ENCODE results near the gene AOC1.
A peak's percentile ranks its signal among the peaks of the same experiment; 100 is the strongest.

The AOC1 gene

DNA sequence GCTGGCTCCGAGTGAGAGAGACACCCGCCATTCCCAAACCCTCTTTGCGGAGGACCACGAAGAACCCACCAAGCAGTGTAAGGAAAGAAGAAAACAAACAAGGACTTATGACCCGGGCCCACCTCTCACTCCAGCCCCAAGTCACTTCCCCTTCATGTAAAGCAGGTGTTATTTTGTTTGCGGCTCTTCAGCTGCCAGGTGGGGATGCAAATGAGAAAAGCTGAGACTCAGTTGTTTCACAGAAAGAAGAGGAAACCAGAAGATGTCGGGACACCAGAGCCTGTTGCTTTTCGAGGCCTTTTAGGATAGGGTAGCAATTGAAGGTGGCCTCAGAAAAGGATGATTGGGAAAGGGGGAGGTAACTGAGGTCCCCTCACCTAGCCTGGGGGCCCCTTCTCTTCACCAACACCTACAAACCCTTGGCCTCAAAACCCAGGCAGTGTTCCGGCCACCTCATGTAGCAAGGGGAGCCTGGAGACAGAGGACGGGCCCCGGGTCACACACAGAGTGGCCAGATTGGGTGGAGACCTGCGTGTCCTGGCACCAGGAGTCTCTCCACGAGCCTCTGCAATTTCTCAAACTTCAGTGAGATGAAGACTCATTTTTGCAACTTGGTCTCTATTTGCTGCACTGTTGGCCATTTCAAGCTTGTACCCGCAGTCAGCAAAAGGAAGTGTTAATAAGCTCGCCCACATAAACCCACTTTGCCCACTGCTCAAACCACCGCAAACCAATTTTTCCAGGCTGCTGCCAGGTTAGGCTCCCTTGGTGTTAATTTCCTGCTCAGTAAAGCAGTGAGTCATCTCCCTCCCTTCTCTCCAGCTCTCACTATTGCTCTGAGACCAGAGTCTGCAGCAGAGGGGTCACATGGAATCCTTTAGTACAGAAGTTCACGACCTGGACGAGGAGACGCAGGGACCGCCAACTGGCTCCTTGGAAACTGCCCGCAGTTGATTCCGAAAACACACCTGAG is 45.5 kb downstream of the AOC1 start:
- Histone ChIP-seq H4K12ac (ENCODE audit: low read depth, low read length) (no peak overlapping the region), H3K79me2 (ENCODE audit: control insufficient read depth, insufficient read depth, low read length, poor library complexity) (no peaks in the 10 kb centered on the region), H3K18ac (ENCODE audit: low read length) (no peak overlapping the region), H4K91ac (ENCODE audit: low read depth, low read length) (no peak overlapping the region), H3K4me1 (ENCODE audit: control insufficient read depth in 1 of 2, insufficient read depth in 2 of 2, low read length in 2 of 2) (peaks cover 10% of the 10 kb centered on the region in 2 experiments), H3K4ac (ENCODE audit: low read depth, low read length) (no peak overlapping the region), H2BK120ac (ENCODE audit: insufficient read depth, low read length, poor library complexity) (no peak overlapping the region), H2BK5ac (ENCODE audit: low read depth, low read length, poor library complexity) (no peak overlapping the region), H3K79me1 (ENCODE audit: low read length) (no peaks in the 10 kb centered on the region), H3K4me3 (ENCODE audit: low read depth, low read length) (no peak overlapping the region), H4K8ac (ENCODE audit: low read depth, low read length) (no peak overlapping the region), H2BK12ac (ENCODE audit: low read length) (no peak overlapping the region), H2AK5ac (ENCODE audit: low read length) (no peak overlapping the region), H3K23ac (ENCODE audit: low read length) (no peak overlapping the region), H3K9ac (ENCODE audit: low read length) (no peak overlapping the region), H3K4me2 (ENCODE audit: low read length) (no peak overlapping the region), H3K14ac (ENCODE audit: low read length) (no peak overlapping the region), H3K9me3 (ENCODE audit: insufficient read depth, low read depth, low read length) (no peaks in the 10 kb centered on the region), H3K27ac (ENCODE audit: low read depth, low read length) (no peak overlapping the region), H3K27me3 (ENCODE audit: insufficient read depth, low read length) (no peaks in the 10 kb centered on the region), H3K36me3 (ENCODE audit: control insufficient read depth in 1 of 2, insufficient read depth in 2 of 2, low read length in 2 of 2) (no peaks in the 10 kb centered on the region), H2AFZ (ENCODE audit: insufficient read depth, low read length, poor library complexity) (no peak overlapping the region)
- no CpG with 5 or more reads among the region's 22 CpGs for WGBS (ENCODE audit: extremely low coverage, insufficient coverage, insufficient read length)
- DNase-seq: no peak

DNA sequence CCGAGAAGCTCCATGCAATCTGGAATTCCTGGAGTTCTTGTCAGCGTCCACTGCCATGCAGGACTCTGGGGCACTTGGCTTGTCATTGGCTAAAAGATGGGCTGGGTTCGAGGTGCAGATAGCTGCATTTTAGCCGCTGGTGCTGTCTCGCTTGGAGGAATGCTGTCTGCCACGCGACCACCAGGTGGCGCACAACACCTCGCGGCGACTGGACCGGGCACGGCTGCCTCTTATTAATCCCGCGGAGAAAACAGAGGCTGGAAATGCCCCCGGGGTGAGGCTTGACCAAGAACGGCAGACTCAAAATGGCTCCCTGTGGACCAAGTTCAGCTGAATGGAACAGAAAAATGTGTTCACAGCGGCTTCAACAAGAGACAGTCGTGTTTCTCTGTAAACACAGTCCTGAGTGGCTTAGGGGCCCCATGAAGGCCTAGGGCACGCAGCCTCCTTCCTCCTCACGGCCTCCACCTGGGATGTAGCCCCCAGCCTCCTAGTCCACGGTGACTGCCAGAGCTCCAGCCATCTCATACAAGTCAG is 46.2 kb downstream of the AOC1 start:
- H3K9ac ChIP-seq (ENCODE audit: low read length): no peak overlapping the region
- H2BK120ac ChIP-seq (ENCODE audit: insufficient read depth, low read length, poor library complexity): no peak overlapping the region
- H3K79me2 ChIP-seq (ENCODE audit: control insufficient read depth, insufficient read depth, low read length, poor library complexity): no peaks in the 10 kb centered on the region
- no peak overlapping the region for H3K14ac ChIP-seq (ENCODE audit: low read length)
- no peak overlapping the region for H2AFZ ChIP-seq (ENCODE audit: insufficient read depth, low read length, poor library complexity)
- H4K8ac ChIP-seq (ENCODE audit: low read depth, low read length): no peak overlapping the region
- DNase-seq: peak; percentile 91
- no peak overlapping the region for H3K4me2 ChIP-seq (ENCODE audit: low read length)
- H3K27ac ChIP-seq (ENCODE audit: low read depth, low read length): no peak overlapping the region
- WGBS (ENCODE audit: extremely low coverage, insufficient coverage, insufficient read length): no CpG with 5 or more reads among the region's 22 CpGs
- no peaks in the 10 kb centered on the region for H3K9me3 ChIP-seq (ENCODE audit: insufficient read depth, low read depth, low read length)
- no peaks in the 10 kb centered on the region for H3K27me3 ChIP-seq (ENCODE audit: insufficient read depth, low read length)
- no peak overlapping the region for H3K23ac ChIP-seq (ENCODE audit: low read length)
- H4K12ac ChIP-seq (ENCODE audit: low read depth, low read length): no peak overlapping the region
- no peak overlapping the region for H3K18ac ChIP-seq (ENCODE audit: low read length)
- no peak overlapping the region for H4K91ac ChIP-seq (ENCODE audit: low read depth, low read length)
- peaks cover 10% of the 10 kb centered on the region in 2 experiments for H3K4me1 ChIP-seq (ENCODE audit: control insufficient read depth in 1 of 2, insufficient read depth in 2 of 2, low read length in 2 of 2)
- no peaks in the 10 kb centered on the region for H3K36me3 ChIP-seq (ENCODE audit: control insufficient read depth in 1 of 2, insufficient read depth in 2 of 2, low read length in 2 of 2)
- H2AK5ac ChIP-seq (ENCODE audit: low read length): no peak overlapping the region
- no peak overlapping the region for H3K4me3 ChIP-seq (ENCODE audit: low read depth, low read length)
- no peak overlapping the region for H2BK5ac ChIP-seq (ENCODE audit: low read depth, low read length, poor library complexity)
- H3K79me1 ChIP-seq (ENCODE audit: low read length): no peaks in the 10 kb centered on the region
- no peak overlapping the region for H3K4ac ChIP-seq (ENCODE audit: low read depth, low read length)
- H2BK12ac ChIP-seq (ENCODE audit: low read length): no peak overlapping the region

DNA sequence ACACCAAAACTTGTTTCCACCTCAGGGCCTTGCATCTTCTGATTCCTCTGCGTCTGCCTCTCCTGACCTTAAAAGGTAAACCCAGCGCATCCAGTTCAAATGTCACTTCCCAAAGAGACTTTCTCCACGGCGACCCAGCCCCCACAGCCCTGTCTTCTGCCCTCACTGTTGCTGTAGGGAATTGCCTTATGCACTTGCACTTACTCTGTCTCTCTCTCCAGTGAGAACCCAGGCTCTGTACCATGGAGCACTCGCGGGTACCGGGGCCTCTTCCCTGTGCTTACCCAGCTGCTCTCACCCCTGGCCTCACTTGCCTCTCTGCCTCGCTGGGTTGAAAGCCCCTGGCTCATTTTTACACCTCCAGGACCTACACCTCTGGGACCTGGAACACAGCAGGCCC is 48.4 kb downstream of the AOC1 start:
- Histone ChIP-seq H3K27me3 (ENCODE audit: insufficient read depth, low read length) (no peaks in the 10 kb centered on the region), H2AK5ac (ENCODE audit: low read length) (no peak overlapping the region), H3K14ac (ENCODE audit: low read length) (no peak overlapping the region), H4K8ac (ENCODE audit: low read depth, low read length) (no peak overlapping the region), H3K27ac (ENCODE audit: low read depth, low read length) (no peak overlapping the region), H2BK5ac (ENCODE audit: low read depth, low read length, poor library complexity) (no peak overlapping the region), H2AFZ (ENCODE audit: insufficient read depth, low read length, poor library complexity) (no peak overlapping the region), H3K4me3 (ENCODE audit: low read depth, low read length) (no peak overlapping the region), H3K4me2 (ENCODE audit: low read length) (peak overlapping the region; percentile 18), H4K91ac (ENCODE audit: low read depth, low read length) (no peak overlapping the region), H4K12ac (ENCODE audit: low read depth, low read length) (no peak overlapping the region), H2BK120ac (ENCODE audit: insufficient read depth, low read length, poor library complexity) (no peak overlapping the region), H3K23ac (ENCODE audit: low read length) (no peak overlapping the region), H3K36me3 (ENCODE audit: control insufficient read depth in 1 of 2, insufficient read depth in 2 of 2, low read length in 2 of 2) (no peaks in the 10 kb centered on the region), H3K4me1 (ENCODE audit: control insufficient read depth in 1 of 2, insufficient read depth in 2 of 2, low read length in 2 of 2) (peaks cover 10% of the 10 kb centered on the region in 2 experiments), H3K4ac (ENCODE audit: low read depth, low read length) (no peak overlapping the region), H3K9me3 (ENCODE audit: insufficient read depth, low read depth, low read length) (no peaks in the 10 kb centered on the region), H3K79me2 (ENCODE audit: control insufficient read depth, insufficient read depth, low read length, poor library complexity) (no peaks in the 10 kb centered on the region), H3K18ac (ENCODE audit: low read length) (no peak overlapping the region), H3K9ac (ENCODE audit: low read length) (no peak overlapping the region), H2BK12ac (ENCODE audit: low read length) (no peak overlapping the region), H3K79me1 (ENCODE audit: low read length) (no peaks in the 10 kb centered on the region)
- no CpG with 5 or more reads among the region's 8 CpGs for WGBS (ENCODE audit: extremely low coverage, insufficient coverage, insufficient read length)
- DNase-seq: no peak

DNA sequence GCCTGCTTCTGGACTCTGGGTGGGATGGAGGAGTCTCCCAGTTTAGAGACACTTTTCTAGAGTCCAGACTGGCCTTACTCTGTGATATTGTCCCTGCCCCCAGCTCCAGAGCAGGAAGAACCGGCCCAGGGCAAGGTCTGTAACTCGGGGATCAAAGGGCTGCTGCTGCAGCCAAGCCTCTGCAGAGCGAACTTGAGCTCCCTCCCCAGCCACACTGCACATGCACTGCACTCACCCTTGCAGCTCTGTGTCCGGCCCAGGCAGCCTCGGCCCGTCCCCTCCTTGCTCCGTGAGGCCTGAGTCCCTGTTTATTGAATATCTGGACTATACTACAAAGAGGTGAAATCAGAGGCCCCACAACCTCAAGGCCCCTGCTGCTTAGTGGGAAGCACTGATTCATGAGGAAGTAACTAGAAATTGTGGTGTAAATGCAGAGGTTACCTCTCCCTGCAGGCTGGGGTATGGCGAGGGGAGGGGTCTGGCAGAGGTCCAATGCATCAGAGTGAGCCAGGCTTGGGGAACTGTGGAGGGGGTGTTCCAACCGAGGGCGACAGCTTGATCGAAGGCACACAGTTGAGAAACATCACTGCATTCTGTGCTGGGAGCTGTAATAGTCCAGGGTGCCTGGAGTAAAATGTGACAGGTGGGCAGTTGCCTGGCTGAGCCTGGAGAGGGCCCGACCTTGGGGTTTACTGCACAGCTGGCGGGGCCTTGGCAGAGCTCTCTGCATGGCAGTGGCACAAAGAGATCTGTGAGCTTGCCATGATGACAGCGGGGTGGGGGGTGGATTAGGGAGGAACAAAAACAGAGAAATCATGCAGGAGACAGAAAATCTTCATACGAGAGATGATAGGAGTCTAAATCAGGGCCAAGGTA is 49.1 kb downstream of the AOC1 start:
- Histone ChIP-seq H3K27me3 (ENCODE audit: insufficient read depth, low read length) (no peaks in the 10 kb centered on the region), H3K4me2 (ENCODE audit: low read length) (peak overlapping the region; percentile 18), H3K79me2 (ENCODE audit: control insufficient read depth, insufficient read depth, low read length, poor library complexity) (no peaks in the 10 kb centered on the region), H2AK5ac (ENCODE audit: low read length) (no peak overlapping the region), H3K9ac (ENCODE audit: low read length) (no peak overlapping the region), H3K27ac (ENCODE audit: low read depth, low read length) (no peak overlapping the region), H2BK12ac (ENCODE audit: low read length) (no peak overlapping the region), H3K23ac (ENCODE audit: low read length) (no peak overlapping the region), H3K36me3 (ENCODE audit: control insufficient read depth in 1 of 2, insufficient read depth in 2 of 2, low read length in 2 of 2) (no peaks in the 10 kb centered on the region), H4K91ac (ENCODE audit: low read depth, low read length) (no peak overlapping the region), H3K4me3 (ENCODE audit: low read depth, low read length) (no peak overlapping the region), H2AFZ (ENCODE audit: insufficient read depth, low read length, poor library complexity) (no peak overlapping the region), H4K8ac (ENCODE audit: low read depth, low read length) (no peak overlapping the region), H2BK5ac (ENCODE audit: low read depth, low read length, poor library complexity) (no peak overlapping the region), H2BK120ac (ENCODE audit: insufficient read depth, low read length, poor library complexity) (no peak overlapping the region), H3K9me3 (ENCODE audit: insufficient read depth, low read depth, low read length) (no peaks in the 10 kb centered on the region), H3K79me1 (ENCODE audit: low read length) (no peaks in the 10 kb centered on the region), H3K4ac (ENCODE audit: low read depth, low read length) (no peak overlapping the region), H4K12ac (ENCODE audit: low read depth, low read length) (no peak overlapping the region), H3K4me1 (ENCODE audit: control insufficient read depth in 1 of 2, insufficient read depth in 2 of 2, low read length in 2 of 2) (peaks cover 10% of the 10 kb centered on the region in 2 experiments), H3K14ac (ENCODE audit: low read length) (no peak overlapping the region), H3K18ac (ENCODE audit: low read length) (no peak overlapping the region)
- DNase-seq: no peak
- WGBS (ENCODE audit: extremely low coverage, insufficient coverage, insufficient read length): no CpG with 5 or more reads among the region's 15 CpGs

Data from trophoblast cell (in vitro differentiated cells and primary cell).